Right lobe of liver (tissue), 6 donors: Measurements from ENCODE around the gene KIF3C. TPM values are rescaled to one million over a fixed set of nuclear protein-coding genes. Genes with fewer than 3 reads are reported as not detected.

Source experiments
- ATAC-seq, 4 donors: fragments of 200-7000 bp; cut with Tn5 transposase; one replicate each; pipeline ENCODE4 v1.9.1; 2020; ENCODE audit warnings: mild to moderate bottlenecking in 4 of 4, moderate library complexity in 4 of 4
- DNase-seq, 3 donors: peaks; one replicate each; pipeline ENCODE4 v3.0.0-alpha.2; 2020
- H3K27ac ChIP-seq, 3 donors: fragments of 200-600 bp; one replicate each; pipeline ENCODE4 v1.8.0; 2022
- H3K27me3 ChIP-seq, 2 donors: fragments of 200-600 bp; one replicate each; pipeline ENCODE4 v1.8.0; 2022
- H3K36me3 ChIP-seq, 4 donors: fragments of 200-600 bp; sonication (generic) in 1 of 4; one replicate each; pipeline versions ENCODE4 v1.5.1 to v1.8.0; 2017 to 2022; ENCODE audit warnings: control low read depth in 1 of 4
- H3K4me1 ChIP-seq, 4 donors: fragments of 200-600 bp; sonication (generic) in 1 of 4; one replicate each; pipeline versions ENCODE4 v1.5.1 to v1.8.0; 2017 to 2022; ENCODE audit warnings: control low read depth in 1 of 4
- H3K4me3 ChIP-seq, 3 donors: fragments of 200-600 bp; one replicate each; pipeline ENCODE4 v1.8.0; 2022
- H3K9me3 ChIP-seq, 4 donors: fragments of 200-600 bp; sonication (generic) in 1 of 4; one replicate each; pipeline versions ENCODE4 v1.5.1 to v1.8.0; 2017 to 2022; ENCODE audit warnings: control low read depth in 1 of 4
- CTCF ChIP-seq, 4 donors: fragments of 200-600 bp in 3 of 4; fragments of 450-650 bp in 1 of 4; IDR thresholded peaks; one replicate each; pipeline versions ENCODE4 v1.5.1 to v1.8.0; 2016 to 2022; ENCODE audit warnings: antibody characterized with exemption in 4 of 4, mild to moderate bottlenecking in 2 of 4
- POLR2A ChIP-seq: fragments of 450-650 bp; IDR thresholded peaks from one replicate; pipeline ENCODE4 v1.6.1; 2017; ENCODE audit warnings: antibody characterized with exemption, mild to moderate bottlenecking
- WGBS: methylation state at CpG from one replicate; pipeline ENCODE4 v1.1.6; 2018; ENCODE audit warnings: low coverage, low lambda C conversion rate; ENCODE audit not compliant: insufficient coverage; ENCODE audit errors: missing lambda C conversion rate; 5-methylcytosine and 5-hydroxymethylcytosine counted together
- intact Hi-C, 2 donors: fragments of 100-400 bp; cut with DNase I; formaldehyde crosslinking; loops; one replicate each; pipeline versions ENCODE4 v1.11.2 to v1.14.1; 2022
- total RNA-seq, 6 experiments: library from RNA; depleted of rRNA in 2 of 6; stranded (reverse); fragments of >200 nt in 2 of 6; fragmentation: NEBNext Ultra II Directional in 3 of 6; extraction: Animal tissue kit (Norgen Biotek cat#: 25700) in 3 of 6; gene quantifications; one replicate each; pipeline versions ENCODE4 v1.1.0 to v1.2.4, GENCODE V29; 2016 to 2023
- donor health status: DM: no; HTN: yes; CAD: no.
- donor health status: DM: no; HTN: no; CAD: no.
- donor health status: DM: no; HTN: no; CAD: no.
- donor health status: DM: no; HTN: yes; CAD: no.
- donor health status: DM: no; HTN: yes; CAD: no.

The KIF3C gene
- total RNA-seq, 6 experiments from 2014 or later, result 0.88 to 2.2 (median 1.0) TPM

GRCh38 chr2:25993049-25993448 is 10.8 kb upstream of the KIF3C start:
- Histone ChIP-seq H3K9me3 (no peaks in the 10 kb centered on the region), H3K4me3 (no peak overlapping the region), H3K36me3 (no peaks in the 10 kb centered on the region), H3K27me3 (no peaks in the 10 kb centered on the region), H3K4me1 (peaks cover 0 to 6% (median 2%) of the 10 kb centered on the region in 4 donors), H3K27ac (no peak overlapping the region)
- intact Hi-C loops, result loop anchor here in 1 of 2 donors (10.0 kb wide), 1 partner anchor 152 kb away; no protein-coding TSS in a partner anchor
- ATAC-seq (no peak), DNase-seq (no peak)
- TF ChIP-seq POLR2A (no peak), CTCF (IDR thresholded peaks at IDR 0.05) (no peak)
- 83% methylated on average over 5 of the region's 5 CpGs for WGBS

GRCh38 chr2:25992556-25992955 is 10.3 kb upstream of the KIF3C start:
- Histone ChIP-seq H3K4me3 (no peak overlapping the region), H3K27ac (no peak overlapping the region), H3K9me3 (no peaks in the 10 kb centered on the region), H3K36me3 (no peaks in the 10 kb centered on the region), H3K4me1 (peaks cover 0 to 3% (median under 1%) of the 10 kb centered on the region in 4 donors), H3K27me3 (no peaks in the 10 kb centered on the region)
- no peak for DNase-seq
- no peak for ATAC-seq
- no peak for TF ChIP-seq CTCF (IDR thresholded peaks at IDR 0.05)
- no peak for TF ChIP-seq POLR2A
- intact Hi-C loops, result loop anchor here in 1 of 2 donors (10.0 kb wide), 1 partner anchor 152 kb away; no protein-coding TSS in a partner anchor
- WGBS, result 88% methylated on average over 8 of the region's 8 CpGs

- Histone ChIP-seq H3K27ac (no peak overlapping the region), H3K36me3 (no peaks in the 10 kb centered on the region), H3K9me3 (no peaks in the 10 kb centered on the region), H3K4me1 (peaks cover 0 to 3% (median 0%) of the 10 kb centered on the region in 4 donors), H3K27me3 (no peaks in the 10 kb centered on the region), H3K4me3 (no peak overlapping the region)
- DNase-seq (no peak), ATAC-seq (peak; percentile 20 to 49 (median 42))
- no peak for TF ChIP-seq CTCF (IDR thresholded peaks at IDR 0.05)
- no peak for TF ChIP-seq POLR2A
- intact Hi-C loops, result loop anchor here in 1 of 2 donors (10.0 kb wide), 1 partner anchor 153 kb away; no protein-coding TSS in a partner anchor
- 67% methylated on average over 3 of the region's 3 CpGs for WGBS
These were observed 9.7 kb upstream of the KIF3C start for GRCh38 chr2:25991965-25992364.

- no peak overlapping the region for H3K27ac ChIP-seq
- ATAC-seq (no peak), DNase-seq (peak in 1 of 3 donors; percentile 11)
- H3K9me3 ChIP-seq, result no peaks in the 10 kb centered on the region
- 77% methylated on average over 4 of the region's 4 CpGs for WGBS
- H3K27me3 ChIP-seq, result no peaks in the 10 kb centered on the region
- no peak for TF ChIP-seq CTCF (IDR thresholded peaks at IDR 0.05)
- TF ChIP-seq POLR2A, result no peak
- H3K4me3 ChIP-seq, result no peak overlapping the region
- no peaks in the 10 kb centered on the region for H3K36me3 ChIP-seq
- intact Hi-C loops, result no loop called here
- peaks cover 0 to 3% (median 0%) of the 10 kb centered on the region in 4 donors for H3K4me1 ChIP-seq
These were observed 6.9 kb upstream of the KIF3C start for GRCh38 chr2:25989154-25989553.
